Occipital lobe (tissue), 3 donors: Measurements from ENCODE around the gene TMPRSS11F. TPM values are rescaled to one million over a fixed set of nuclear protein-coding genes. Genes with fewer than 3 reads are reported as not detected.

Source experiments
- DNase-seq: peaks from one replicate; lab custom pipeline; 2025; lab: John Stamatoyannopoulos, UW
- small RNA-seq: library from RNA; depleted of rRNA; stranded (forward); fragments of <200 nt; gene quantifications from one replicate; pipeline ENCODE3, GENCODE V24; 2014
- total RNA-seq: library from RNA; depleted of rRNA; stranded (reverse); fragments of >200 nt; gene quantifications from one replicate; pipeline ENCODE4 v1.2.3, GENCODE V29; 2014

The TMPRSS11F gene
- total RNA-seq, 1 donor from 2014 or later, result not detected

DNA sequence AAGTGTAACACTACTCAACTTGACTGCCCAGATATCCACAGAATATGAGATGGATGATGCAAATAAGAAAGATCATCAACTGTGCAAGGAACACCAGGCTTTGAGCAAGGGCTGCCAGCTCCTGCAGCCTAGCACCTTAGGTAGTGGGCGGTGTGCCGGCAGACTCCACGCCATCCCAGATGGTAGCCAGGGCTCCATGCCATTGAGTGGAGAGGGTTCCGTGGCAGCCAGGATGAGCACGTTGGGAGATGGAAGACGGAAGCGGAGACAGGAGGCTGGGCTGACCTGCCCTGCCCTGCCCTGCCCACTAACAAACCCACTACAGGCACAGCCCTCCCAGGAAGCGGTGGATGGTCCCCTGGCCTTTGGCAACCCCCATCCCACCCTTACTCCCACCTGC, 51.9 kb downstream of the TMPRSS11F start:
- no peak for DNase-seq

DNA sequence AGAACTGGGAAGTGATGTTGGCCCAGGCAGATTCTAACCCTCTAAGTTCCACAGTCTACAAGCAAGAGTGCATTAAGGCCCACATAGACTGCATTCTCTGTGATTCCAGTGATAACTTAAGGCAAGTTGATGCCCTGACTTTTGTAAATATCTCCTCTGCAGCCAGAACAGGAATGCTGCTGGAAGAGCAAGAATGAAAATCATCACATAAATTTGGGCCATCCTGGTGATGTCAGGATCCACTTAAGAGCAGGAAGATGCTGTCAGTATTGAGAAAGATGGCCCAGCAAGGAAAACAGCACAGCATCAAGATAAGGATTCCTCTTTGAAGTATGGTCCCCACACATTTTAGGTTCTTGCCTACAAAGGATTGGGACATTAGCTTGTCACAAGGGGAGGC, 52.4 kb downstream of the TMPRSS11F start:
- no peak for DNase-seq

DNA sequence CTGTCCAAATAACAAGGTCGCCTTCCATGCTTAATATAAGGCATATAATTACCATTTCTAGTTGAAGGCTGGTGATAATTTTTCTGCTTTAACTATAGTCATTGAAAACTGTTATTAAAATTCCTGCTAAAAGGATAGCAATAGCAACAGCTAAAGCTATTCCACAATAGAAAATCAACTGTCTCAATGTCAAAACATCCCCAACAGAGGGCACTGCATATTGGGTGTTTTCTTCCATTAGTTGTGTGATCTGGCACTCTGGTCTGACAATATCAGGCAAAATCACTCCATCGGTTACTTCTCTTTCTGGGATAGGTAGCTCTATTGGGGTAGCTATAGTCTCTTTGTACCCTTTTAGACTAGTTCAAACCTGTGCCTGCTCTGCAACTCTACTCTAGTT, 53.5 kb downstream of the TMPRSS11F start:
- DNase-seq, result no peak

DNA sequence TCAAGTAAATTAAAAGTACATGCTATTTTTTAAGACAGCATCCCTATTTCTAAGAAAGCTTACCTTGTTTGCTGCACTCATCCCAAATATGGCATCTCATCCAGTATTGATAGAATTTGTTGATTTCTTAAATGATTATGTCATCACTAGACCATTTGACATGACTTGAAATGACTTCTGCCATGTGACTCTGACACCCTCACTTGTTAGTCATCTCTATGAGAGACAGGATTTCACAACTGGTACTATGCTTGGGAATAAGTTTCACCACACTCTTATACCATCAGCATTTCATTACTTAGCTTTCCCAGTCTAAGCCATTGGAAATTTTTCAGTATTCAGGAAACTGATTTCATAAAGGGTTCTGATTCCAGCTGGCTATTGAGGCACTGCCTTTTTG, 55.3 kb downstream of the TMPRSS11F start:
- DNase-seq, result no peak

DNA sequence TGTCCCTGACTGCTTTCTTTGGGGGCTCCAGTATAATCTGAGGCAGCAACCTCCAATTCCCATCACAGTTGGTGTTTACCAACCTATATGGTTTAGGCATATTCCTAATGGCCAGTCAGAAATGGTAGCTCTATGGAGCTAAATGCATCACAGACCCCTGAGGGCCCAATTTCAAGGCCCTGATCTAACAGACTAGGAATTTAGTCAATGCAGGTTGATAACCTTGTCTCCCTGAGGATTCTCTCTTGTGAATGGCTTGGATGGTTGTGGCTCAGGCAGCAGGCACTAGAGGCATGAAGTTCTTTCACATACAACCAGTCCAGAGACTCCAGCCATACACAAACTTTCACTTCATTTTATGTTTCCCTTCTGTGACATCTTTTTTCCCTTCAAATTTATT, 59.4 kb downstream of the TMPRSS11F start:
- no peak for DNase-seq

DNA sequence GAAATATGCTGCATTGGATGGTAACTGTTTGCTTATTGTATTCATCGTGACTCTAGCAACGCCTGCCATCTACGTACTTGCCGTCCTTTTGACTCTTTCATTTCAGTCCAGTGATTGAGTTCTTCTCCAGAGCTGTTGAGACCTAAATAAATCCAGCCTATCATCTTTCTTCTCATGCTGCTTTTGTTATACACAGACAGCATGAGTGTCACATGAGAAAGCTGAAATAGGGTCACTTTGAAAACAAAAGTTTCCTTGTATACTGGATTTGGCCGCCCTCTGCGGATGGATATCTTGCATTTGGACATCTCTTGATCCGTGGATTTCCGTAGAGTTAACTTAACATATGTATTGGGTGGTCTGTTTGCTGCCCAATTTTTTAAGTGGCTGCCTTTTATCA, 67.2 kb downstream of the TMPRSS11F start:
- DNase-seq, result no peak

DNA sequence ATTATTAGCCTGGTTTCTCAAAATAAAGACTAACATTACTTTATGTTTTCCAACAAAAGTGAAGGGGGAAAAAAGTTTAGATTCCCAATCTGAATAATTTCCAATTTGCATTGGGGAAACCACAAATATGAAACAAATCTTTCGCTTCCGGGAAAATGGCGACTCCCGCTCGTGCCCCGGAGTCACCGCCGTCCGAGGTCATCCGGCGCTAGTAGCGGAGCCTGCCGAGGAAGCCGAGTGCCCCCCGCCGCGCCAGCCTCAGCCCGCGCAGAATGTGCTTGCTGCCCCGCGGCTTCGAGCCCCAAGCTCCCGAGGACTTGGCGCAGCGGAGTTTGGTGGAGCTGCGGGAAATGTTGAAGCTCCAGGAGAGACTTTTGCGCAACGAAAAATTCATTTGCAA, 91.4 kb downstream of the TMPRSS11F start:
- DNase-seq, result no peak

DNA sequence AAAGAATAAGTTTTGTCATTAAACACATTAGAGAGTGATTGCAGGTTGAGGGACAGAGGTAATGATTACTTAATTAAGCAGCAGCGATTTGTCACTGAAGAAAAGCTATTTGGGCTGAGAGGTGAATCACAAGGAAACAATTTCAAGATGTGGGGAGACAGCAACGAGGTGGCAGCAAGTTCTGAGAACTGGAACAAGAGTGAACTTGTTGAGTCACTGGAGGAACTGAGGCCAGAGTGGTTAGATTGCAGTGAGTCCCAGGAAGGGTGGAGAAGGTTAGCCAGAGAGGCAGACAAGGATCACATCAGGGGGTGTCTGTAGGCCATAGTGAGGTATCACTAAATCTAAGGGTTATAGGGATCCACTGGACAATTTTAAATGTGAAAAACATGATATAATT, 108.5 kb downstream of the TMPRSS11F start:
- no peak for DNase-seq

DNA sequence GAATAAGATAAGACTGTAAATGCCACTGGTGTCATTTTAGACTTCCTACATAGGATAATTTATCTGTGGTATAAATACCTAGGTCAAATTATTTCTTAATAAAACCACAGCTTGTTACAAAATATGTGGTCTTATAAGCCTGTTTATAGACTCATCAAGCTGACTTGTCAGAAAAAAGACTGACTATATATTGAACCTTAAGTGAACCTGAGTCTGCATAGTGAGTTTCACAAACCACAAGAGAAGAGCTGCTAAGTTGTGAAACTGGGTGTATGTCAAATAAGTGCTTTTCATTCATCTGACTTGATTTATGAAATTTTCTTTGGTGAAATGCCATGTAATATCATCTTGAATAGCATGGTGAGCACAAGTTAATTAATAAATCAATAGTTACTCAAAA, 118.0 kb downstream of the TMPRSS11F start:
- no peak for DNase-seq

Small RNA genes lying within 50 kb of the gene (small RNA-seq; reads per million reads assigned to genes)
- not detected for gene RNU6-95P

Other genes with a start within 250 kb of the TMPRSS11F start
- gene TMPRSS11D, start 245.9 kb downstream of the TMPRSS11F start, total RNA-seq, result not detected
- not detected for gene TMPRSS11A, start 166.4 kb downstream of the TMPRSS11F start, total RNA-seq
- 0.78 TPM for gene TMPRSS11B, start 115.8 kb upstream of the TMPRSS11F start, total RNA-seq
- gene YTHDC1, start 220.2 kb upstream of the TMPRSS11F start, total RNA-seq, result 103 TPM